NCI-H526 treated with DMSO at 0.1 percent for 48 hours (cell line): Measurements from ENCODE around the gene STAT3.
"Not testable (repeated sequence)": the region's sequence is repeated elsewhere in the genome, so short reads cannot be mapped to it uniquely, and the experiment has no call there.

Experiments used
- DNase-seq: peaks from one replicate; lab custom pipeline; 2025; lab: John Stamatoyannopoulos, UW

The STAT3 gene

GRCh38 chr17:42348104-42348503, 40.1 kb downstream of the STAT3 start:
- DNase-seq: no peak

DNA sequence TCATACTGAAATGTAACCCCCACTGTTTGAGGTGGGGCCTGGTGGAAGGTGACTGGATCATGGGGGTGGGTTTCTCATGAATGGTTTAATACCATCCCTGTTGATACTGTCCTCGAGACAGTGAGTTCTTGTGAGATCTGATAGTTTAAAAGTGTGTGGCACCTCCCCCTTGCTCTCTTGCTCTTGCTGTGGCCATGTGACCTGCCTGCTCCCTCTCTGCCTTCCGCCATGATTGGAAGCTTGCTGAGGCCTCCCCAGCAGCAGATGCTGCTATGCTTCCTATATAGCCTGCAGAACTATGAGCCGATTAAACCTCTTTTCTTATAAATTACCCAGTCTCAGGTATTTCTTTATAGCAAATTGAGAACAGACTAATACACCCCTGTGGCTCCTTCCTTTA, 40.6 kb downstream of the STAT3 start:
- no peak for DNase-seq

GRCh38 chr17:42347198-42347597, 41.0 kb downstream of the STAT3 start:
- no peak for DNase-seq

DNA sequence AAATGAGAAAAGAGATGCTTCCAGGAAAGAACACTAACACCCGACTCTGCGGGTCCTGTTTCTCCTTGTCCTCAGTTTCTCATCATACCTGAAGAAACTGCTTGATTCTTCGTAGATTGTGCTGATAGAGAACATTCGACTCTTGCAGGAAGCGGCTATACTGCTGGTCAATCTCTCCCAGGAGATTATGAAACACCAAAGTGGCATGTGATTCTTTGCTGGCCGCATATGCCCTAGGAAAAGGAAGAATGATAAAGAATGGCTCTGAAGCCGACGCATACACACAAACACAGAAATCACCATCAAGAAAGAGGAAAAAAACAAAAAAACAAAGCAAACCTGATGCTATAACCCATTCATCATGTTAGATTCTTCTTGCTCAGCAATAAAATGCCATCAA, 41.8 kb downstream of the STAT3 start:
- no peak for DNase-seq

GRCh38 chr17:42345396-42346073, 42.7 kb downstream of the STAT3 start:
- no peak for DNase-seq

- no peak for DNase-seq
Observed at GRCh38 chr17:42342242-42343008, 45.8 kb downstream of the STAT3 start.

DNA sequence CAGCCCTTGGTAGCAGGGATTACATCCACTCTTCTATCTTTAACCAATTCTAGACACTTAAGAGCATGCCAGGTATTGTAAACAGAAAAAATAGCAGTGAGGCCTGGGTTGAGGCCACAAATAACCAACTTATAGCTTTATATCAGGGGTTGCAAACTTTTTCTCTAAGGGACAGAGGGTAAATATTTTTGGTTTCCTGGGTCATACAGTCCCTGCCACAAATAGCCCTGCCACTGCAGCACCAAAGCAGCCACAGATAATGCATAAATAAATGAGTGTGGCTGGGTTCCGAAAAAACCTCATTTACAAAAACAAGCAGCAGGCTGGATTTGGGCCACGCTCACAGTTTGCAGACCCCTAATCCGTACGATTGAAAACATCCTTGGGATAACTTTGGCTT, 46.7 kb downstream of the STAT3 start:
- no peak for DNase-seq

- no peak for DNase-seq
Observed at GRCh38 chr17:42340691-42341127, 47.5 kb downstream of the STAT3 start.

- DNase-seq: no peak
Observed at GRCh38 chr17:42339221-42339620, 49.0 kb downstream of the STAT3 start.

DNA sequence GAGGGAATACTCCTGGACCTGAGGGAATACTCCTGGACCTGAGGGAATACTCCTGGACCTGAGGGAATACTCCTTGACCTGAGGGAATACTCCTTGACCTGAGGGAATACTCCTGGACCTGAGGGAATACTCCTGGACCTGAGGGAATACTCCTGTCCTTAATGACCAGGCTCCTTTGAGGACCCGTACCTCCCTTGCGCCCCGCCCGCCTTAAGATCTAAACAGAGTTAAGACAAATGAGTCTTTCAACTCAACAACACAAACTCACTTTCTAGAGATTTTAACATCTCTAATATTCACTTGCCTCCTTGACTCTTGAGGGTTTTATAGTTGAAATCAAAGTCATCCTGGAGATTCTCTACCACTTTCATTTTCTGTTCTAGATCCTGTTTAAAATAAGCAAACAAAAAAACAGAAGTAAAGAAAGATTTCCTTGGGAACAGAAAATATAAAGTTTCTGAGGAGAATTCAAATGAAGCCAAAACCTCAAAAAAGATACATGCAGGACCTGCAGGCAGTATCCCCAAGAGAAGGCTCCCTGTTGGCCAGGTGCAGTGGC, 49.7 kb downstream of the STAT3 start:
- DNase-seq: no peak

- DNase-seq: no peak
Observed at GRCh38 chr17:42337442-42337841, 50.8 kb downstream of the STAT3 start.

DNA sequence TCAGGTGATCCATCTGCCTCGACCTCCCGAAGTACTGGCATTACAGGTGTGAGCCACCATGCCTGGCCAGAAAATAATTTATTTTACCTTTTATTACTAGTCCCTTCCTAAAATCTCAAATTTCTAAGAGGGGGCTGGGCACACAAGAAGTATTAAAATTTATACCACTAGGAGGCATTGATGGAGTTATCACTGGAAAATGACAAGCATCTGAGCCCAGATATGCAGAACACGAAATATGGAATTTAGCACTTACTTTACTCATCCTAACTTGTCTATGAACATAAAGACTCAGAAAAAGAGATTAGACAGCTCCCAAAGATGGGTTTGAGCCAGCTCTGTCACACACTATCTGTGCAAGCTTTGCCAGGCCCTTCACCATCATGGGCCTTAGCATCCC, 53.6 kb downstream of the STAT3 start:
- DNase-seq: no peak

GRCh38 chr17:42333053-42333452, 55.2 kb downstream of the STAT3 start:
- no peak for DNase-seq

DNA sequence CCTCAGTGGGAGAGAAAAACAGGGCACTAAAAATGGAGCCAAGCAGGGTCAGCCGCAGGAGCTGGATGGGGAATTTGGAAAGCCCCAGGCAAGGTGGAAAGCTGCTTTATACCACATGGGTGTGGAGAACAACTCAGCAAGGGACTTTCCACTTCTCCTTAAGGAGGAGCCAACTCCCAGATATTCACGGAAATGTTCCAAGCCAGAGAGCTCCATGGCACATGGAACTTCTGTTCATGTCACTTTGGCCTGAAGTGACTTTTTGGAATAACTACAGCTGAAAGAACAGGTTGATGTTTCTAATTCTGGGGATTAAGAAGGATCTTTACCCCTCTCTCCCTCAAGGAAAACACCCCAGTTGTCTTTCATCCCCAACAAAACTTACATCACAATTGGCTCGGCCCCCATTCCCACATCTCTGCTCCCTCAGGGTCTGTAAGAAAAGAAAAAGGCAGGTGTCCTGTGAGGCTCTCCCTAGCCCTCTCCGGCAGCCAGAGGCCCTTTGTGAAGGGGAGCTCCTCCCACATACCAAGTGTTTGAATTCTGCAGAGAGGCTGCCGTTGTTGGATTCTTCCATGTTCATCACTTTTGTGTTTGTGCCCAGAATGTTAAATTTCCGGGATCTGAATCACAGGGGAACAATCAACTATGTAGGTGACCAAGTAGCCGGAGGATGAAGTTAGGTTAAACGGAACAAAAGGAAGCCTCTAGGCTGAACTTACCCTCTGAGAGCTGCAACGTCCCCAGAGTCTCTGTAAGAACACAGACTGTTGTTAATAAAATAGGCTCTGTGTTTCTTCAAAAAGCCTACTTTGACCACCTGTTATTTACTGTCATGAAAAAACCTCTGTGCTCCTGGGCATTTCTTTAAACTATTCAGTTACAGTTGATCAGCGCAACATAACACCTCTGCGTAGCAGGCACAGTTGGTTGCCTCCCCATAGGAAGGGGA, 58.9 kb downstream of the STAT3 start:
- no peak for DNase-seq

DNA sequence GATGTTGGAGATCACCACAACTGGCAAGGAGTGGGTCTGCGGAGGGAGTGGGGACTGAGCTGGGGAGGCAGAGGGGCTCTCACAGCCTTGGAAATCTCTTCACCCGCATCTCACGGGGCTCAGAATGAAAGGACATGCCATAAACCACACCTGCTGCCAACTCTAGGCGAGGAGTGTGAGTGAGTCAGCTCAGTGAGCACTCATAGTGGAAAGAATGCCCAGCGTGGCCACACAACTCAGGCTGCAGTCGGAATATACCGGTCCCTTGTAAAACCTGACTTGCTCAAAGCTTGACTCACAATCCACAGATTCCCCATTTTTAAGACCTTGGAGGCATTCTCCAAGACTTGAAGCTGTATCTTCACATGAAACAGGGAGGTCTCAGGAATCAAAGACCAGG, 63.2 kb downstream of the STAT3 start:
- no peak for DNase-seq

DNA sequence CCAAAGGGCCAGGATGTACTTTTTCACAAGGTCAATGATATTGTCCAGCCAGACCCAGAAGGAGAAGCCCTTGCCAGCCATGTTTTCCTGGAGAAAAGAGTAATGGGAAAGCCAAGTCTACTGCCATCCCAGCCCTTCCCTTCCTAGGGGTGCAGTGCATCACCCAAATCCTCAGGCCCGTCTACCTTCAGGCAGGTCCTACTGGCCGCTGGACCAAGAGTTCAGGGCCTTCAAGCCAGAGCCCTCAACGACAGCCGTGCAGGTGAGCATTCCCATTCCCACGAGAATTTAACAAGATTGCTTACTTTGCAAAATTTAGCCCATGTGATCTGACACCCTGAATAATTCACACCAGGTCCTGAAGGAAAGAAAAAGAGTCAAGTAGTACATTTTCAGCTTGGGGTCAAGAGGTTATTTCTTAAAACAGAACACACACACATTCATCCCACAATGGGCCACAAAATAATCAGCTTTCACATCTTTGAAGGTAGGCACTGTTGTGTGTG, 64.9 kb downstream of the STAT3 start:
- DNase-seq: no peak

DNA sequence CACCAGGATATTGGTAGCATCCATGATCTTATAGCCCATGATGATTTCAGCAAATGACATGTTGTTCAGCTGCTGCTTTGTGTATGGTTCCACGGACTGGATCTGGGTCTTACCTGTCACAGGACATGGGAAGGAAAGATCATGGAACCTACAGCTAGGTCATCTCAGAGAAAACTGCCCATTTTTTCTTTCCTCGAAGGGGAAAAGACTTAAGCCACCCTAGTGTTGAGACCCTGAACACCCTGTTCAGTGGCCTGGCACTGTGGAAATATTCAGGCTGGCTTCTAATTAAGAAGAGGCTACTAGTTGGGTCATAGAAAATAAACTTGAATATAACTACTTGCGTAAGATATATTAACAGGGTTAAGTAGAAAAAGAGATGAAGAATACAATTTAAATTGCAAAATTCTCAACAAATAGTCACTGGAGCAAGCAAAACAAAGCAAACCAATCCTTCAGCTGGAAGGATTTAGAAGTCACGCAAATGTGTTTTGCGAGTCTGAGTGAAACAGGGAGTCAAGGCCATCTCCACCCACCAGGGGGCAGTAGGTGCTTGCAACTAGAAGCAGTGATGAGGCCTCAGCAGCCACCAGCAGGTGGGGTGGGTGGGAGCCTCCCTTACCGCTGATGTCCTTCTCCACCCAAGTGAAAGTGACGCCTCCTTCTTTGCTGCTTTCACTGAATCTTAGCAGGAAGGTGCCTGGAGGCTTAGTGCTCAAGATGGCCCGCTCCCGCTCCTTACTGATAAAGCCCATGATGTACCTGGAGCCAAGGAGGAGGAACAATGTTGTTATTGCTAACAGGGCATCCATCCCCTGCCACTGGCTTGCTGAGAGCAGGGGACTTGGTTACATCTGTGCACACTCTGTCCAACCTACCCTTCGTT, 65.6 kb downstream of the STAT3 start:
- peak; percentile 42 for DNase-seq

DNA sequence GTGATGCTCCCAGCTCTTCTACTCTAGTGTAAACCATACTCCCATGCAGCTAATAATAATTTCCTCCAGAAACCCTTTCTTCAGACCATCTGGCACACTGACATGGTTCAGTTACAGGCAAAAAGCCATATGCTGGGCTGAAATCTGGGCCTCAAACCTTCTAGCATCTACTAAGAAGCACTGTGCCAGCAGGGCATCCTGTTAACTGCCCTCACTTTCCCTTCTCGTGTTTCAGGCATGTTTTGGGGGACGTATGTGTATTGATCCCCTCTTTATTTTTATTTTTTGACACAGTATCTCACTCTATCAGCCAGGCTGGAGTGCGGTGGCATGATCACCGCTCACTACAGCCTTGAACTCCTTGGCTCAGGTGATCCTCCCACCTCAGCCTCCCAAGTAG, 66.7 kb downstream of the STAT3 start:
- no peak for DNase-seq

DNA sequence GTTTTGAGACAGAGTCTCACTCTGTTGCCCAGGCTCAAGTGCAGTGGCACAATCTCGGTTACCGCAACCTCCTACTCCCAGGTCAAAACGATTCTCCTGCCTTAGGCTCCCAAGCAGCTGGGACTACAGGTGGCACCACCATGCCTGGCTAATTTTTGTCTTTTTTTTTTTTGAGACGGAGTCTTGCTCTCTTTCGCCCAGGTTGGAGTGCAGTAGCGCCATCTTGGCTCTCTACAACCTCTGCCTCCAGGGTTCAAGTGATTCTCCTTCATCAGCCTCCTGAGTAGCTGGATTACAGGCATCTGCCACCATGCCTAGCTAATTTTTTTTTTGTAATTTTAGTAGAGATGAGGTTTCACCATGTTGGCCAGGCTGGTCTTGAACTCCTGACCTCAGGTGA, 70.3 kb downstream of the STAT3 start:
- not testable (repeated sequence) for DNase-seq

GRCh38 chr17:42317266-42317845, 70.9 kb downstream of the STAT3 start:
- no peak for DNase-seq

- DNase-seq: no peak
Observed at GRCh38 chr17:42316755-42317154, 71.5 kb downstream of the STAT3 start.
